ENCODE measurements around the gene IGF2BP2. TPM values are rescaled to one million over a fixed set of nuclear protein-coding genes. Genes with fewer than 3 reads are reported as not detected.
A peak's percentile ranks its signal among the peaks of the same experiment; 100 is the strongest.

Gene IGF2BP2
- total and polyA plus RNA-seq, 7 donors: 1.1 to 5.6 (median 2.3) TPM

GRCh38 chr3:185734725-185735096 is 90.1 kb downstream of the IGF2BP2 start:
- WGBS, 3 donors: 71 to 74% (median 72%) methylated on average over 4 of the region's 4 CpGs
- no peak for ATAC-seq
- intact Hi-C loops (cut with DNase I): loop anchor here in 1 of 2 donors (5.0 kb wide), 1 partner anchor 38 kb away; no protein-coding TSS in a partner anchor

GRCh38 chr3:185733980-185734724 is 90.7 kb downstream of the IGF2BP2 start:
- no peaks in the 10 kb centered on the region for H3K27me3 ChIP-seq (ENCODE audit: insufficient read depth in 3 of 3, low read length in 2 of 3)
- H3K27ac ChIP-seq: no peak overlapping the region
- ATAC-seq (peak in 3 of 4 donors; percentile 90 to 93 (median 93)), DNase-seq (no peak)
- no peak overlapping the region for H3K4me3 ChIP-seq
- peak; percentile 75 for TF ChIP-seq CTCF (IDR thresholded peaks at IDR 0.05)
- intact Hi-C loops (cut with DNase I): loop anchor here (2.0 to 5.0 kb wide), 2 partner anchors 35 to 38 kb away; no protein-coding TSS in a partner anchor
- no peaks in the 10 kb centered on the region for H3K36me3 ChIP-seq (ENCODE audit: insufficient read depth in 1 of 2, low read depth in 1 of 2)
- WGBS, 3 donors: 64 to 67% (median 67%) methylated on average over 10 of the region's 10 CpGs
- H3K9me3 ChIP-seq: no peaks in the 10 kb centered on the region
- no peaks in the 10 kb centered on the region for H3K4me1 ChIP-seq

More at GRCh38 chr3:185734725-185735096, 90.1 kb downstream of the IGF2BP2 start:
- H3K9me3 ChIP-seq: no peaks in the 10 kb centered on the region
- H3K4me1 ChIP-seq: no peaks in the 10 kb centered on the region
- H3K27ac ChIP-seq: no peak overlapping the region
- DNase-seq: no peak
- no peaks in the 10 kb centered on the region for H3K36me3 ChIP-seq (ENCODE audit: insufficient read depth in 1 of 2, low read depth in 1 of 2)
- H3K27me3 ChIP-seq (ENCODE audit: insufficient read depth in 3 of 3, low read length in 2 of 3): no peaks in the 10 kb centered on the region
- TF ChIP-seq CTCF (IDR thresholded peaks at IDR 0.05): no peak
- H3K4me3 ChIP-seq: no peak overlapping the region

- no peaks in the 10 kb centered on the region for H3K4me1 ChIP-seq
- WGBS, 3 donors: 28 to 38% (median 30%) methylated on average over 1 of the region's 1 CpG
- no peaks in the 10 kb centered on the region for H3K36me3 ChIP-seq (ENCODE audit: insufficient read depth in 1 of 2, low read depth in 1 of 2)
- no peak for ATAC-seq
- no peak overlapping the region for H3K4me3 ChIP-seq
- H3K27ac ChIP-seq: no peak overlapping the region
- no peak for TF ChIP-seq CTCF (IDR thresholded peaks at IDR 0.05)
- no peaks in the 10 kb centered on the region for H3K9me3 ChIP-seq
- H3K27me3 ChIP-seq (ENCODE audit: insufficient read depth in 3 of 3, low read length in 2 of 3): no peaks in the 10 kb centered on the region
- intact Hi-C loops (cut with DNase I): loop anchor here (2.0 to 5.0 kb wide), 2 partner anchors 36 to 40 kb away; no protein-coding TSS in a partner anchor
- no peak for DNase-seq
These were observed 92.1 kb downstream of the IGF2BP2 start for GRCh38 chr3:185732782-185733181.

GRCh38 chr3:185730550-185730949 is 94.3 kb downstream of the IGF2BP2 start:
- DNase-seq (no peak), ATAC-seq (no peak)
- Histone ChIP-seq H3K27ac (no peak overlapping the region), H3K4me1 (no peaks in the 10 kb centered on the region), H3K36me3 (ENCODE audit: insufficient read depth in 1 of 2, low read depth in 1 of 2) (no peaks in the 10 kb centered on the region), H3K27me3 (ENCODE audit: insufficient read depth in 3 of 3, low read length in 2 of 3) (no peaks in the 10 kb centered on the region), H3K4me3 (no peak overlapping the region), H3K9me3 (no peaks in the 10 kb centered on the region)
- WGBS, 3 donors: 84 to 87% (median 87%) methylated on average over 8 of the region's 8 CpGs
- intact Hi-C loops (cut with DNase I): loop anchor here in 1 of 2 donors (5.0 kb wide), 1 partner anchor 42 kb away; no protein-coding TSS in a partner anchor
- no peak for TF ChIP-seq CTCF (IDR thresholded peaks at IDR 0.05)
